Neutrophil (primary cell): ENCODE measurements around the gene IKZF1.

ENCODE experiments used
- H3K27ac ChIP-seq: fragments of 200-600 bp; sonication (generic); 2 replicates; pipeline ENCODE4 v1.5.1; 2016; ENCODE audit warnings: mild to moderate bottlenecking, moderate library complexity
- H3K27me3 ChIP-seq: fragments of 200-600 bp; sonication (generic); 2 replicates; pipeline ENCODE4 v1.6.0; 2016; ENCODE audit warnings: mild to moderate bottlenecking
- H3K36me3 ChIP-seq: fragments of 200-600 bp; sonication (generic); 2 replicates; pipeline ENCODE4 v1.5.1; 2017
- H3K4me1 ChIP-seq, 2 experiments: fragments of 200-600 bp in 1 of 2; sonication (generic) in 1 of 2; 1 replicate in 1 of 2; 2 replicates in 1 of 2; pipeline versions ENCODE4 v1.5.1 to v1.6.1; 2013 to 2016; ENCODE audit warnings: low read depth in 1 of 2, low read length in 1 of 2, mild to moderate bottlenecking in 1 of 2, moderate library complexity in 1 of 2; ENCODE audit not compliant: control insufficient read depth in 1 of 2, insufficient read depth in 1 of 2
- H3K4me3 ChIP-seq, 2 experiments: fragments of 200-600 bp in 1 of 2; sonication (generic) in 1 of 2; 1 replicate in 1 of 2; 2 replicates in 1 of 2; pipeline ENCODE4 v1.5.1; 2013 to 2016; ENCODE audit warnings: low read depth in 1 of 2, low read length in 1 of 2, mild to moderate bottlenecking in 1 of 2, moderate library complexity in 1 of 2
- H3K9me3 ChIP-seq: fragments of 200-600 bp; sonication (generic); 2 replicates; pipeline ENCODE4 v1.5.1; 2016
- TF ChIP-seq, protein P1 (sequence below): fragments of 200-600 bp; sonication (generic); IDR thresholded peaks from 2 replicates; pipeline ENCODE4 v1.5.1; 2016; ENCODE audit warnings: antibody characterized with exemption

The IKZF1 gene

DNA sequence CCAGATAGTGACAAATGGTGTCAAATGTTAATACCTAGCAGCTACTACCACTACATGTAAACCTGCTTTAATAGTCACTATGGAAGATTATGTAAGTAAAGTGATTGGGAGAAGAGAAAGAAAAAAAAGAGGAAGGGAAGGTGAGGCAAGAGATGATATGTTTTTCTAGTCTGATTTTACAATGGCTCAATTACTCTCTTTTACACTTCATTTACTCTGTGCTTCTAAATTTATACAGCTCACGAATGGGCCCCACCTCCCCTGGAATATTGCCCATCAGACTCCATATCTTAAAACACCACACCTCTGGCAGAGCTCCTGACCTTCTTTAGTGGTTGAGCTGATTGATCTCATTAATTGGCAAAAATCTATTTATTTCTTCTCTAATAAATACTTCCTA, 28.0 kb upstream of the IKZF1 start:
- TF ChIP-seq, protein P1, sequence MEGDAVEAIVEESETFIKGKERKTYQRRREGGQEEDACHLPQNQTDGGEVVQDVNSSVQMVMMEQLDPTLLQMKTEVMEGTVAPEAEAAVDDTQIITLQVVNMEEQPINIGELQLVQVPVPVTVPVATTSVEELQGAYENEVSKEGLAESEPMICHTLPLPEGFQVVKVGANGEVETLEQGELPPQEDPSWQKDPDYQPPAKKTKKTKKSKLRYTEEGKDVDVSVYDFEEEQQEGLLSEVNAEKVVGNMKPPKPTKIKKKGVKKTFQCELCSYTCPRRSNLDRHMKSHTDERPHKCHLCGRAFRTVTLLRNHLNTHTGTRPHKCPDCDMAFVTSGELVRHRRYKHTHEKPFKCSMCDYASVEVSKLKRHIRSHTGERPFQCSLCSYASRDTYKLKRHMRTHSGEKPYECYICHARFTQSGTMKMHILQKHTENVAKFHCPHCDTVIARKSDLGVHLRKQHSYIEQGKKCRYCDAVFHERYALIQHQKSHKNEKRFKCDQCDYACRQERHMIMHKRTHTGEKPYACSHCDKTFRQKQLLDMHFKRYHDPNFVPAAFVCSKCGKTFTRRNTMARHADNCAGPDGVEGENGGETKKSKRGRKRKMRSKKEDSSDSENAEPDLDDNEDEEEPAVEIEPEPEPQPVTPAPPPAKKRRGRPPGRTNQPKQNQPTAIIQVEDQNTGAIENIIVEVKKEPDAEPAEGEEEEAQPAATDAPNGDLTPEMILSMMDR: no peak
- Histone ChIP-seq H3K36me3 (no peaks in the 10 kb centered on the region), H3K27me3 (no peaks in the 10 kb centered on the region), H3K4me3 (no peak overlapping the region), H3K27ac (peak overlapping the region; percentile 22), H3K9me3 (no peaks in the 10 kb centered on the region), H3K4me1 (peaks cover 40 to 43% of the 10 kb centered on the region in 2 experiments)

DNA sequence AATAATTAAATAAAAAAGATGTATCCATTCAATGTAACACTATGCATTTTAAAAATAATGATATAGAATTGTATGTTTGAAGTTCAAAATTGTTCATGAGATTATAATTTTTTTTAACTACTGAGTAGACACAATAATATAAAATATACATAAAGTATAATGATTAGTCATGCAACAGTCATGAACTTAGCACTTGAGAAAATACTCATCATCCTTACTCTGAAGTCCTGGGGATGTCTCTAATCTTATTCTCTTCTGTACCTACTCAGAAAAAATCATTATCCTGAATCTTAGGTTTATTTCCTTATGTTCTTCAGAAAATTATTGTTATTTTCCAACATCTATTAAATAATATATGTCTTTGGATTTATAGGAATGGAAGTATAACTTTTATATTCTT, 26.4 kb upstream of the IKZF1 start:
- H3K9me3 ChIP-seq: no peaks in the 10 kb centered on the region
- H3K4me1 ChIP-seq: peaks cover 52 to 54% of the 10 kb centered on the region in 2 experiments
- no peaks in the 10 kb centered on the region for H3K27me3 ChIP-seq
- H3K36me3 ChIP-seq: no peaks in the 10 kb centered on the region
- H3K4me3 ChIP-seq: no peak overlapping the region
- TF ChIP-seq, protein P1: no peak
- H3K27ac ChIP-seq: no peak overlapping the region

DNA sequence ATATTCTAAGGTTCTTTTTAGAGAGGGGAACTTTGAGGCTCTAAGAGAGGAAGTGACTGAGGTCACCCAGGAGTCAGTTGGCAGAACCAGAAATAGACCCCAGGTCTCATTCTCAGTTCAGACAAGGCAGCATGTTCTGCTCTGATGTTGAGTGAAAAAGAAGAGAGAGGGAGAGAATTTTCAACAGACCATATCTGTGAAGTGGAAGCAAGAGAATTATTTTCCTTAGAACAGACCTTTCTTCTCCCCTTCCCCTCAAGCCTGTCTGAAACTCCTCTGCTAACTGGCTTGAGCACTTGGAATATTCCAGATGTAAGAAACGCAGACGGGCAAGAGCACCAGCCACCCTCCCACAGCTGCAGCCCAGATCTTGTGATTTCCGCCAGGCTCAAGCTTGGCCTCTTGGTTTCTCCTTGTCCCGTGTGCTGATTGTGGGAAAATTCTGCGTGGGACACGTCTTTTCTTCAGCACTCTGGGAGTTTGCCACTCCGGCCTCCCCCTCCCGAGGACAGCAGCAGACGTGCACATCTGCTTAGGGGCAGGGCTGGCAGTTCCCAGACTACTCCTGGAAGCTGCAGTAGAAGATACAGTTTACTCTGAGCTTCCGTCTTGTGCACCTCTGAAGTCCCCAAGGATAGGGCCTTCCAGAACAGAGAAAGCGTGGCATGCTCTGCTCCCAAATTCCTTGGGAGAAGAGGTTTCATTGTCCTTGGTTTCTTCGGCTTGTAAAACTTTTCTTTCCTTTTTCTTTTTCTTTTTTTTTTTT, 22.7 kb upstream of the IKZF1 start:
- TF ChIP-seq, protein P1: no peak
- Histone ChIP-seq H3K27ac (peak overlapping the region; percentile 63), H3K4me3 (no peak overlapping the region), H3K4me1 (peaks cover 28 to 34% of the 10 kb centered on the region in 2 experiments), H3K9me3 (no peaks in the 10 kb centered on the region), H3K36me3 (no peaks in the 10 kb centered on the region), H3K27me3 (no peaks in the 10 kb centered on the region)

DNA sequence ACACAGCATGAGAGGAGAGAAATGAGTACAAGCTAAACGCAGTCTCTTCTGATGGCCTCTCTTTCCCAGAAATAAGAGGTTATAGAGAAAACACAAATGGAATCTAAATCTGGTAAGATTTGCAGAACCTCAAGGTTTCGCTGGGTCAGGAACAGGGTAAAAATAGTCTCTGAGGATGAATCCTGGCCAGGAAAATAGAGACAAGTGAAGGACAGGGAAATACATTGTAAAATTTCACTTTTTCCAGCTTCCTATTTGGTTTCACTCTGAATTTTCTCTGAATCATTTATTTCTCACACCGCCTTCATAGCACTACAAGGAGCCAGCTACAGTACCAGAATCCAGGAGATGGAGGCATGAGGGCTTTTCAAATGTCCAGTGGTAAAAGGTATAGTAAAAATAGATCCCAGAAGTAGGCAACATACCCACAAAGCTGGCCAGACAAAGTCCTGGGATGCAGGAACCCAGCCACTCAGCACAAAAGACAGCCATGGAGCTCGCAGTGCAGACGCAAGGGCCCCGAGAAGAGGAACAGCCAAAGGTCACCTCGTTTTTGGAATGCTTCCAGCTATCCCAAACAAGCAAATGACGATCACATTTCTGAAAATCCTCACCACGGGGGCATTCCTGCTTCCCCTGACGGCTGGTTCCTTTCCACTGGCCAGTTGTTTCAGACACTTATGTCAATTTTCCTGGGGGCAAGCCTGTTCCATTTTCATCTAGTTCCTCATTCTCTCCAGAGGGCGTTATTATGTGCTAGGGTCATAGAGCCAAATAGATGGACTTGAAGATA, 21.5 kb upstream of the IKZF1 start:
- no peaks in the 10 kb centered on the region for H3K36me3 ChIP-seq
- H3K9me3 ChIP-seq: no peaks in the 10 kb centered on the region
- H3K27me3 ChIP-seq: no peaks in the 10 kb centered on the region
- H3K4me3 ChIP-seq: peak overlapping the region; percentile 12 to 14
- TF ChIP-seq, protein P1: no peak
- H3K27ac ChIP-seq: no peak overlapping the region
- peaks cover 30 to 34% of the 10 kb centered on the region in 2 experiments for H3K4me1 ChIP-seq

DNA sequence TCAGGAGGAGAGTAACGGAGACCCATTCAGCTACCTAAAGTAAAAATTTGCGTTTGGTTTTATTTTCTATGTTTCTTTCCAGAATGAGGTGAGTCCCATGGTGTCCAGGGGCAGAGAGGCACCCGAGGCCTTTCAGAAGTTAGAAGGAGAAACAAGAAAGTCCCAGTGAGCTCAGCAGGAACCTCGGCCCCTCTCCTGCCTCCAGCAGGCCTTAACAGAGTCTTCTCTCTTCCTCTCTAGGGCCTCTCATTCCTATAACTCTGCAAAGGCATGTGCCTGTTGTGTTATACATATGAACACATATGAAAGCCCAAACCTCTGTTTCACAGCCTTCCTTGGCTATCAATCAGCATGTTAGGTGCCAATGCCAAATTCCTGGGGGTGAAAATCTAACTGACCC, 20.8 kb upstream of the IKZF1 start:
- no peaks in the 10 kb centered on the region for H3K36me3 ChIP-seq
- H3K9me3 ChIP-seq: no peaks in the 10 kb centered on the region
- TF ChIP-seq, protein P1: no peak
- no peak overlapping the region for H3K27ac ChIP-seq
- no peaks in the 10 kb centered on the region for H3K27me3 ChIP-seq
- no peak overlapping the region for H3K4me3 ChIP-seq
- H3K4me1 ChIP-seq: peaks cover 30 to 34% of the 10 kb centered on the region in 2 experiments
